GM06990 (cell line): ENCODE data around the gene GAL3ST1.
"Not testable (repeated sequence)": the region's sequence is repeated elsewhere in the genome, so short reads cannot be mapped to it uniquely, and the experiment has no call there.

Source experiments
- DNase-seq: peaks from one replicate; pipeline ENCODE4 v3.0.0-alpha.2; 2011; ENCODE audit not compliant: insufficient read length; ENCODE audit errors: extremely low read depth
- H3K27me3 ChIP-seq: replicated peaks from 2 replicates; pipeline ENCODE4 v1.6.0; 2011; ENCODE audit warnings: low read length; ENCODE audit not compliant: control insufficient read depth, insufficient read depth
- H3K36me3 ChIP-seq: 2 replicates; pipeline ENCODE4 v1.5.1; 2011; ENCODE audit warnings: low read length; ENCODE audit not compliant: control insufficient read depth, insufficient read depth
- H3K4me3 ChIP-seq: replicated peaks from 2 replicates; pipeline ENCODE4 v1.5.1; 2011; ENCODE audit warnings: low read depth, mild to moderate bottlenecking, control low read depth, low read length
- TF ChIP-seq, protein P1 (sequence below): IDR thresholded peaks from 2 replicates; pipeline ENCODE4 v1.5.1; 2011; ENCODE audit warnings: low read length, control low read depth, mild to moderate bottlenecking, inconsistent platforms; ENCODE audit not compliant: insufficient read depth, poor library complexity, severe bottlenecking

Gene GAL3ST1, protein sequence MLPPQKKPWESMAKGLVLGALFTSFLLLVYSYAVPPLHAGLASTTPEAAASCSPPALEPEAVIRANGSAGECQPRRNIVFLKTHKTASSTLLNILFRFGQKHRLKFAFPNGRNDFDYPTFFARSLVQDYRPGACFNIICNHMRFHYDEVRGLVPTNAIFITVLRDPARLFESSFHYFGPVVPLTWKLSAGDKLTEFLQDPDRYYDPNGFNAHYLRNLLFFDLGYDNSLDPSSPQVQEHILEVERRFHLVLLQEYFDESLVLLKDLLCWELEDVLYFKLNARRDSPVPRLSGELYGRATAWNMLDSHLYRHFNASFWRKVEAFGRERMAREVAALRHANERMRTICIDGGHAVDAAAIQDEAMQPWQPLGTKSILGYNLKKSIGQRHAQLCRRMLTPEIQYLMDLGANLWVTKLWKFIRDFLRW

DNA sequence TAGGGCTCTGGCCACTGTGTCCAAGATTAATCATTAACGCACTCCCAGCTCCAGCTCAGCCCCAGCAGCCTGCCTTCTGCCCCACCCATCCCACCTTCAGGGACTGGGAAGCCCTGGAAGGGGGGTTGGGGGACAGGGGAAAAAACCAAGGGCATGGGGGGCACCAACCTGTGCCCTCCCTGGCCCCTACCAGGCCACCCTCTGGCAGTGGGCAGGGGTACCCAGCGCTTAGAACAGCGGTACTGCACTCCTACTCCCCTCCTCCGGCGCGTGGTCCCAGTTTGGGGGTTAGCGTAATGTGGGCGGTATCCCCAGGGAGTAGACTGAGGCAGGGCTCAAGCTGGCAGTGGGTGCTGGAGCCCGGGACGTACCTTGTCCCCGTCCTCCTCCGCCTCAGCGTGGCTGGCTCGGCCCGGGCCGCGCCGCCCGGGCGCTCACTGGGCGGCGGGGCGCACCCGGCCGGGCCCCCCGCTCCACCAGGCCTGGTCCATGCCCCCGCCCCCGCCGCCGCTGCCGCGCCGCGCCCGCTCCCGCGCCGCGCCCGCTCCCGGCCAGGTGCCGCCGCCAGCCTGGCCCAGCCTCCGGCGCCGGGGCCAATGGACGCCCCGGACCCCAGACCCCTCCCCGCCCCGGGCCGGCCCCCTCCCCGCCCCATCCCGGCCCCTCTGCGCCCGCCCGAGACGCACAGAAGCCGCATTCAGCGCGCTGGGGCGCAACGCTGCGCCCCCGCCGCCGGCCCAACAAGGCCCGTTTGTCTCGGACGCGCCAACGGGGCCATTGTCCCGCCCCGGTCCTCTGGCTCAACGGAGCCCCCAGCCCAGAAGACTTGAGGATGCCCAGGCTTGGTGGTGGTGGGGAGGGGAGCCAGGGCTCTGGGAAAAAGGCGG, at the start of gene GAL3ST1:
Gene GAL3ST1, minus strand, starts transcription at position 571 of the 887 bp plus-strand sequence. CDS start 17,273 bp downstream, outside the sequence.
- TF ChIP-seq, protein P1, sequence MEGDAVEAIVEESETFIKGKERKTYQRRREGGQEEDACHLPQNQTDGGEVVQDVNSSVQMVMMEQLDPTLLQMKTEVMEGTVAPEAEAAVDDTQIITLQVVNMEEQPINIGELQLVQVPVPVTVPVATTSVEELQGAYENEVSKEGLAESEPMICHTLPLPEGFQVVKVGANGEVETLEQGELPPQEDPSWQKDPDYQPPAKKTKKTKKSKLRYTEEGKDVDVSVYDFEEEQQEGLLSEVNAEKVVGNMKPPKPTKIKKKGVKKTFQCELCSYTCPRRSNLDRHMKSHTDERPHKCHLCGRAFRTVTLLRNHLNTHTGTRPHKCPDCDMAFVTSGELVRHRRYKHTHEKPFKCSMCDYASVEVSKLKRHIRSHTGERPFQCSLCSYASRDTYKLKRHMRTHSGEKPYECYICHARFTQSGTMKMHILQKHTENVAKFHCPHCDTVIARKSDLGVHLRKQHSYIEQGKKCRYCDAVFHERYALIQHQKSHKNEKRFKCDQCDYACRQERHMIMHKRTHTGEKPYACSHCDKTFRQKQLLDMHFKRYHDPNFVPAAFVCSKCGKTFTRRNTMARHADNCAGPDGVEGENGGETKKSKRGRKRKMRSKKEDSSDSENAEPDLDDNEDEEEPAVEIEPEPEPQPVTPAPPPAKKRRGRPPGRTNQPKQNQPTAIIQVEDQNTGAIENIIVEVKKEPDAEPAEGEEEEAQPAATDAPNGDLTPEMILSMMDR = no peak
- no peak for DNase-seq
- Histone ChIP-seq H3K36me3 (peaks cover 24% of the 10 kb centered on the region), H3K27me3 (no peaks in the 10 kb centered on the region; the same call in 1 of the 2 replicates), H3K4me3 (no peak within 1 kb of the TSS)

DNA sequence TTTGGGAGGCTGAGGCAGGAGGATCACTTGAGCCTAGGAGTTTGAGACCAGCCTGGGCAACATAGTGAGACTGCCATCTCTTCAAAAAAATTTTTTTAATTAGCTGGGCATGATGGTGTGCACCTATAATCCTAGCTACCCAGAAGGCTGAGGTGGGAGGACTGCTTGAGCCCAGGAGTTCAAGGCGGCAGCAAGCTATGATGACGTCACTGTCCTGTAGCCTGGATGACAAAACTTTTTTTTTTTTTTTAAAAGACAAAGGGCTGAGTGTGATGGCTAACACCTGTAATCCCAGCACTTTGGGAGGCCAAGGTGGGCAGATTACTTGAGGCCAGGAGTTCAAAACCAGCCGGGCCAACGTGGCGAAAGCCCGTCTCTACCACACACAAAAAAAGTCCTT, 45.4 kb upstream of the GAL3ST1 start:
- not testable (repeated sequence) for DNase-seq, H3K4me3 ChIP-seq, H3K27me3 ChIP-seq, H3K36me3 ChIP-seq

DNA sequence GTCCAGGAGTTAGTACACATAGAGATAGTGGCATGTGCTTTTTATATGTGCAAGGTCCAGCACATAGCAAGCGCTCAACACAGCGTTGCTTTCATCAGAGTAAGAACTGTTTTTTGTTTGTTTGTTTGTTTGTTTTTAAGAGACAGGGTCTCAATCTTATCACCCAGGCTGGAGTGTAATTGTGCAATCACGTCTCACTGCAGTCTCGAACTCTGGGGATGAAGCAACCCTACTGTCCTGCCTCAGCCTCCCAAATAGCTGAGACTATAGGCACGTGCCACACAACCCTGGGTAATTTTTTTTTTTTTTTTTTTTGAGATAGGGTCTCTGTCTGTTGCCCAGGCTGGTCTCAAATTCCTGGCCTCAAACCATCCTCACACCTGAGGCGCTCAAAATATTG, 43.4 kb upstream of the GAL3ST1 start:
- Histone ChIP-seq H3K4me3 (no peak overlapping the region), H3K36me3 (no peaks in the 10 kb centered on the region), H3K27me3 (no peaks in the 10 kb centered on the region)
- TF ChIP-seq, protein P1 = no peak
- DNase-seq = no peak

DNA sequence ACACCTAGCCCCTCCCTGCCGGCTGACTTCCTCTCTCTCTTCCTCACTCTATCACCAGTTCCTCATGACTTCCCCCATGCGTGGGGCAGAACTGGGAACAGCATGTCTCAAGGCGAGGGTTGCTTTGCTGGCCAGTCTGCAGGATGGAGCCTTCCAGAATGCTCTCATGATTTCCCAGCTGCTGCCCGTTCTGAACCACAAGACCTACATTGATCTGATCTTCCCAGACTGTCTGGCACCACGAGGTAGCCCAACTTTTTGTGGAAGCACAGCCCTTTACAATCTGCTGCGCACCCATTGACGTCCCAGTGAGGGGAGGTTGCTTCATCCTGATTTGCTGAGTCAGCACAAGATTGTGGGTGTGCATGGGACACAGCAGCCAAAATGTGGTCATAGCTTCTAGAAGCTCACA, 41.1 kb upstream of the GAL3ST1 start:
- Histone ChIP-seq H3K27me3 (no peaks in the 10 kb centered on the region), H3K36me3 (no peaks in the 10 kb centered on the region), H3K4me3 (no peak overlapping the region)
- no peak for DNase-seq
- TF ChIP-seq, protein P1 = no peak

DNA sequence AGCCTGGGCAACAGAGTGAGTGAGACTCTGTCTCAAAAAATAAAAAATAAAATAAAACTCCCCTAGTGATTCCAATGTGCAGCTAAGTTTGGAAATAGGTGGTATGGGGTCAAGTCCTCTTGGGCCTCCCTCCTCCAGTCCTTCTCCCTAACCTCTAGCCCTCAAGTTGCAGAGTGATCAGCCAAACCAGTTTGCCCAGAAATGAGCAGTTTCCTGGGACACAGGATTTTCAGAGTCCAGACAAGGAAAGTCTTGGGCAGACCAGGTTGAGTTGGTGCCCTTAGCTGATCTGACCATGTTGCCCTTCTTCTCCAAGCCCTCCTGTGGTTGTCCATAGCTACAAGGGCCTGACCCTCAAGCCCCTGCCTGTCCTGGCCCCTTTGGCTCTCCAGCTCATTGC, 40.4 kb upstream of the GAL3ST1 start:
- no peaks in the 10 kb centered on the region for H3K36me3 ChIP-seq
- DNase-seq = no peak
- TF ChIP-seq, protein P1 = no peak
- no peaks in the 10 kb centered on the region for H3K27me3 ChIP-seq
- H3K4me3 ChIP-seq = no peak overlapping the region

DNA sequence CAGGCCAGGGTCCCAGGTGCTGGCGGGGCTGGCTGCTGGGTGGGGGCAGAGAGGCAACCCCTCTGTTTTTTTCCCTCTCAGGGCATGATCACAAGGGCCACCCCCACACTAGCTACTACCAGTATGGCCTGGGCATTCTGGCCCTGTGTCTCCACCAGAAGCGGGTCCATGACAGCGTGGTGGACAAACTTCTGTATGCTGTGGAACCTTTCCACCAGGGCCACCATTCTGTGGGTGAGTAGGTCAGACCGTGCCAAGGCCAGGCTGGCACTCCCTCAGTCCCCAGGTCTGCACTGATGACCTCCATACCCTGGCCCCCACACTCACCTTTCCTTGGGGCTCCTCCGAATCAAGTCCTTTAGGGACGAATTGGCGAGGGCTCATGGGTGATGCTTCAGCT, 39.8 kb upstream of the GAL3ST1 start:
- TF ChIP-seq, protein P1 = no peak
- no peak overlapping the region for H3K4me3 ChIP-seq
- DNase-seq = no peak
- H3K27me3 ChIP-seq = no peaks in the 10 kb centered on the region
- H3K36me3 ChIP-seq = no peaks in the 10 kb centered on the region
